Stimulated activated effector memory CD8-positive, alpha-beta T cell treated with anti-CD3 and anti-CD28 coated beads, Interleukin-12 subunit alpha, Interleukin-12 subunit beta, amount 100 ng/mL, for 72 hours (primary cell): ENCODE measurements around the gene UTP25.
"Not testable (repeated sequence)": the region's sequence is repeated elsewhere in the genome, so short reads cannot be mapped to it uniquely, and the experiment has no call there.

ENCODE experiments used
- ATAC-seq: fragments of 150-1000 bp; cut with Tn5 transposase; 2 replicates; pipeline ENCODE4 v1.10.0; 2021
- DNase-seq, 2 donors: peaks; one replicate each; pipeline ENCODE4 v3.0.0; 2021 to 2022; ENCODE audit warnings: low spot score in 2 of 2
- H3K27ac Mint-ChIP-seq: one replicate; pipeline ENCODE4 v1.8.0; 2022; ENCODE audit warnings: mild to moderate bottlenecking, mixed read lengths
- H3K36me3 Mint-ChIP-seq: one replicate; pipeline ENCODE4 v1.8.0; 2022; ENCODE audit warnings: mild to moderate bottlenecking, mixed read lengths
- H3K4me1 Mint-ChIP-seq: one replicate; pipeline ENCODE4 v1.8.0; 2022; ENCODE audit warnings: mixed read lengths
- H3K4me3 Mint-ChIP-seq: one replicate; pipeline ENCODE4 v1.8.0; 2022; ENCODE audit warnings: mild to moderate bottlenecking, mixed read lengths
- H3K9me3 Mint-ChIP-seq: one replicate; pipeline ENCODE4 v1.8.0; 2022; ENCODE audit warnings: mixed read lengths

UTP25 gene, protein sequence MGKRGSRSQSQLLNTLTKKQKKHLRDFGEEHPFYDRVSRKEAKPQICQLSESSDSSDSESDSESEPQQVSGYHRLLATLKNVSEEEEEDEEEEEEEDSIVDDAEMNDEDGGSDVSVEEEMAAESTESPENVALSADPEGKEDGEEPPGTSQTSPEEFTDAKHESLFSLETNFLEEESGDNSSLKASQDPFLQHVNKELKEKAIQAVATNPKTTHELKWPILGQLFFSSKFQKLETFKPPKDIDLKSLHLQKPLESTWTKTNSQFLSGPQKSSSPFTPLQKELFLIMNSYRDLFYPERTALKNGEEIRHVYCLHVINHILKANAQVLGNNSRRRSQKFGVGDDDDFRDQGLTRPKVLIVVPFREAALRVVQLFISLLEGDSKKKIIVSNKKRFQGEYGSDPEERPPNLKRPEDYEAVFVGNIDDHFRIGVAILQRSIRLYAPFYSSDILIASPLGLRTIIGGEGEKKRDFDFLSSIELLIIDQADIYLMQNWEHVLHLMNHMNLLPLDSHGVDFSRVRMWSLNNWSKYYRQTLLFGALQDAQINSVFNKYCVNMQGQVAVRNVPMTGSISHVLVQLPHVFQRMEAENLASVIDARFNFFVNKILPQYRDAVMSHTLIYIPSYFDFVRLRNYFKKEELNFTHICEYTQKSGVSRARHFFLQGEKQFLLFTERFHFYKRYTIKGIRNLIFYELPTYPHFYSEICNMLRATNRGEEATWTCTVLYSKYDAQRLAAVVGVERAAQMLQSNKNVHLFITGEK

DNA sequence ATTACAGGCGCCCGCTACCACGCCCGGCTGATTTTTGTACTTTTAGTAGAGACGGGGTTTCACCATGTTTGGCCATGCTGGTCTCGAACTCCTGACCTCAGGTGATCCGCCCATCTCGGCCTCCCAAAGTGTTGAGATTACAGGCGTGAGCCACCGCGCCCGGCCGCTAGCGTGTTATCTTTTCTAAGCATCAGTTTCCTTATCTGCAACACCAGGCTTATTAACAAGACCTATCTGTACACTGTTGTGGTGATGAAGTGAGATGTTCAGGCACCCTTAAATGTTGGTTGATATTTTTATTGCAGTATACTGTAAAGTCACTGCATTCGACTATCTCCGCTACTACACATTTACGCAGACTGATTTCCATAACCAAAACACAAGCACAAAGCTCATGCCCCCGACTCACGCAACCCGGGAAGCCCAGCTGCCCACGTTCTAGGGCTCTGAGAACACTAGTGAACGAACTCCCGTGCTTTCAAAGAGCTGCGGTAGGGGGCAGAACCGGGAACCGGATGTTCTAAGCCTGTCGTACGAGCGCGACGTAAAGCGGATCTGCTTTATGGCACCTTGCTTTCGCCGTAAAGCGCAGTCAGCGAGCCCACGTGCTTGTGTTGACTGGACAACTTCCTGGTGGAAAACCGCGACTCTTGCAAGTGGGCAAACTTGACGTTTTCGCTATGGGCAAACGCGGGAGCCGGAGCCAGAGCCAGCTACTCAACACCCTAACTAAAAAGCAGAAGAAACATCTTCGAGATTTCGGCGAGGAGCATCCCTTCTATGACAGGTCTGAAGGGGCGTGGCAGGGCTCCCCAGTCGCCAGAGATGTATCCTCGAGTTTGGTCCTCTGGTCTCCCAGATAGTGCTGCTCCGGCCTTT lies at the start of gene UTP25:
Gene UTP25 (plus strand): TSS at position 589 of the 879 bp plus-strand sequence. CDS start 92 bp downstream, at position 681.
- Mint-ChIP-seq H3K9me3 (no peaks in the 10 kb centered on the region), H3K36me3 (peaks cover 56% of the 10 kb centered on the region), H3K4me1 (peaks cover 49% of the 10 kb centered on the region), H3K27ac (peak within 1 kb of the TSS; percentile 87), H3K4me3 (peak within 1 kb of the TSS; percentile 88)
- DNase-seq: peak; percentile 89 to 98
- ATAC-seq: peak; percentile 94

- Mint-ChIP-seq H3K27ac (peak overlapping the region; percentile 69), H3K36me3 (peaks cover 1% of the 10 kb centered on the region), H3K4me1 (peaks cover 14% of the 10 kb centered on the region), H3K4me3 (no peak overlapping the region), H3K9me3 (no peaks in the 10 kb centered on the region)
- DNase-seq (no peak), ATAC-seq (no peak)
Measured at GRCh38 chr1:209778102-209778501, 49.7 kb upstream of the UTP25 start.

GRCh38 chr1:209780268-209780667 lies 47.5 kb upstream of the UTP25 start:
- no peak for ATAC-seq
- DNase-seq: no peak
- peaks cover 33% of the 10 kb centered on the region for H3K4me1 Mint-ChIP-seq
- H3K9me3 Mint-ChIP-seq: no peaks in the 10 kb centered on the region
- H3K4me3 Mint-ChIP-seq: no peak overlapping the region
- H3K36me3 Mint-ChIP-seq: peaks cover 23% of the 10 kb centered on the region
- H3K27ac Mint-ChIP-seq: peak overlapping the region; percentile 7

GRCh38 chr1:209783386-209783785 lies 44.4 kb upstream of the UTP25 start:
- Mint-ChIP-seq H3K4me3 (peak overlapping the region; percentile 87), H3K4me1 (peaks cover 33% of the 10 kb centered on the region), H3K36me3 (peaks cover 24% of the 10 kb centered on the region)

GRCh38 chr1:209784265-209785169 lies 43.3 kb upstream of the UTP25 start, which contains the start of gene C1orf74:
Gene C1orf74 (minus strand): TSS chr1:209784559. CDS start chr1:209783634, 925 bp downstream.
- H3K36me3 Mint-ChIP-seq: peaks cover 24% of the 10 kb centered on the region
- H3K9me3 Mint-ChIP-seq: no peaks in the 10 kb centered on the region
- peak; percentile 99 for ATAC-seq
- H3K4me3 Mint-ChIP-seq: peak within 1 kb of the TSS; percentile 87
- H3K4me1 Mint-ChIP-seq: peaks cover 31% of the 10 kb centered on the region
- DNase-seq: peak; percentile 100
- H3K27ac Mint-ChIP-seq: peak within 1 kb of the TSS; percentile 97

More at GRCh38 chr1:209783386-209783785, 44.4 kb upstream of the UTP25 start:
- H3K27ac Mint-ChIP-seq: peak overlapping the region; percentile 97
- DNase-seq (no peak), ATAC-seq (no peak)
- H3K9me3 Mint-ChIP-seq: no peaks in the 10 kb centered on the region

DNA sequence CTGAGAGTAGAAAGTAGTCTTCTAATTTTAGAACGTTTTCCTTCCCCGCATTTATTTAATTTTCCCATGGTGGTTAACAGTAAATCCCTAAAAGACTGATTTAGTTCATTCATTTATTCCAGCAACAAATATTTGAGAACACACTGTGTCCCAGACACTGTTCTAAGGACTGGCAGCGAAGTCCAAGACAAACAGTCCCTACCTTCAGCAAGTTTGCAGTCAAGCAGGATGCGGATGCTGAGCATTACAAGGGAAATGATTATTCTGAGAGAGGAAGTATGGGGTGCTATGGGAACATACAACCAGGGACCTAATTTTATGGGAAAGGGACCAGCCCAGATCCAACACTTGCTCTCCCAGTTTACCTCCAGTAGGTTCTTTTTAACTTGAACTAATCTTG lies 42.2 kb upstream of the UTP25 start:
- peaks cover 24% of the 10 kb centered on the region for H3K36me3 Mint-ChIP-seq
- H3K9me3 Mint-ChIP-seq: no peaks in the 10 kb centered on the region
- ATAC-seq: no peak
- H3K4me1 Mint-ChIP-seq: peaks cover 28% of the 10 kb centered on the region
- H3K27ac Mint-ChIP-seq: peak overlapping the region; percentile 97
- DNase-seq: no peak
- no peak overlapping the region for H3K4me3 Mint-ChIP-seq

DNA sequence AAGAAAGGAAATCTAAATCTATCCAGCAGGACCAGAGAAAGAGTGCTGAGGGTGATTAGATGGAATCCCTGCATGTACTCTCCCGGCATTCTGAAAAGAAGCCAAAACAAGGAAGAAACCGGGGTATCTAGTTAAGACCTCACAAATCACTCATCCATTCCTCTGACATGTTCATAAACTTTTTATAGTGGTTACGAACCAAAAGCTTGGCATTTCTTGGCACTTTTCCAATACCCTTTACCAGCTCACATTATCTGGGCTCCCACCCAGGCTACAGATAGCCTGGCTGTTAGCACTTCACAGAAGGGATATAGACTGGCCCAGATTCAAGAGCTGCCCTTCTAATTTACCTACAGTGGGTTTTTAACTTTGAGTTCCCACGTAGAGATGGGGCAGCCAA lies 41.6 kb upstream of the UTP25 start:
- no peaks in the 10 kb centered on the region for H3K9me3 Mint-ChIP-seq
- no peak overlapping the region for H3K4me3 Mint-ChIP-seq
- peaks cover 28% of the 10 kb centered on the region for H3K4me1 Mint-ChIP-seq

DNA sequence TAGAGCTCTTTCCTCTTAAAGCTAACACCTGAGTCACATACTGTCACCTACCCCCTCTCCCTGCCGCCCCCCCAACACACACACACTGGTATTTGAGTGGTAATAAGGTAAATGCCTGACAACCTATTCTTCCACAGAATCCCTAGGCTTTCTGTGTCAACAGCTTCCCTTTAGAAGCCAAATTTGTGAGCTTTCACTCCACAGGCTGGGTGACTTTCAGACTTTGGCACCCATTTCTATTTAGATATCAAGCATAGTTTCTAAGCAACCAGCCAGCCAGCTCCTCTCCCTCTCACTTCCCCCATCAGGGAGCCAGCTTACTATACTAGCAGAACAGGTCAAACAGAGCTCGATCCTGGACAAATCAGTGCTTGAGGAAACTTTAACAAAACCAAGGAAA lies 40.2 kb upstream of the UTP25 start:
- peaks cover 23% of the 10 kb centered on the region for H3K4me1 Mint-ChIP-seq
- no peak for DNase-seq
- ATAC-seq: no peak
- no peak overlapping the region for H3K27ac Mint-ChIP-seq
- H3K36me3 Mint-ChIP-seq: peaks cover 24% of the 10 kb centered on the region
- no peaks in the 10 kb centered on the region for H3K9me3 Mint-ChIP-seq
- H3K4me3 Mint-ChIP-seq: no peak overlapping the region

More for the DNA sequence above, 41.6 kb upstream of the UTP25 start:
- no peak overlapping the region for H3K27ac Mint-ChIP-seq
- H3K36me3 Mint-ChIP-seq: peaks cover 24% of the 10 kb centered on the region
- no peak for ATAC-seq
- no peak for DNase-seq

GRCh38 chr1:209789245-209789644 lies 38.5 kb upstream of the UTP25 start:
- DNase-seq (no peak), ATAC-seq (no peak)
- Mint-ChIP-seq H3K9me3 (no peaks in the 10 kb centered on the region), H3K4me3 (no peak overlapping the region), H3K27ac (no peak overlapping the region), H3K4me1 (peaks cover 7% of the 10 kb centered on the region), H3K36me3 (peaks cover 11% of the 10 kb centered on the region)

DNA sequence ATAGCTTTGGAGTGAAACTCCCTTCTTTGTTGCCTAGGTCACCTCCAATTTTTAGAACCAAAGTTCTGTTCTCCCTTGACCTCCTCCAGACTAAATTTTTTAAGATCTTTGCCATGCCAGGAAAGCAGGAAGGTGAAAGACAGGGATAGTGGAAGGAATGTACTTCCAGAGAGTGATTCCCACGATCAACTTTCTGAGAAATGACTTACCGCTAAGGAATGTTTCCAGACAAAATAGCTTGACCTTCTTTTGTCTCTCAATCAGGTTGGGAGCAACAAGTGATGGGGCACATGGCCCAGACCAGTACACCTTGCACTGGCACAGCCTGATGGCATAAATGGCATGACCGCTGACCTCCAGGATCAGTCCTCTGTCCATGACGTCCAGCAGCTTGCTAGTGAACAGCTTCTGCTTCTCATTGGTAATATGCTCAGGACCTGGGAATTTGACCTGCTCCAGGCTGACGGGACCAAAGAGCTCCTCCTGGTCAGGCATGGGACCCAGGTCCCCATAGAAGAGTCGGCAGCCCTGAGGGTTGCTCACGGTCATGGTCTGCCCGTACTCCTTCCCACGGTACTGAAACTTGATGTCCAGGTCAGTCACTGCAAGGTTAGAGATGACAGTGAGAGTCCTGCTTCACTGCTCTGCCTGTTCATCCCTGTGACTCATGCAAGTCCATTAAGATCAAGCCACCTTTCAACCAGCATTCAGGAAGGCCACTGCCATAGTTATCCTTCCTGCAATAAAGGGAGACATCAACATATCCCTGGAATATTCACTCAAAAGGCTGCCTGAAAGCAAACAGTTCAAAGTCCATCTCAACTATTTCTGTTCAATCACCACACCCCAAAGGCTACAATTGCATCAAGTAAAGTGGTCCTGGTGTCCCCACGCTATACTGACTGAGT lies 37.2 kb upstream of the UTP25 start:
- H3K9me3 Mint-ChIP-seq: no peaks in the 10 kb centered on the region
- DNase-seq: no peak
- no peak for ATAC-seq
- H3K4me1 Mint-ChIP-seq: no peaks in the 10 kb centered on the region
- H3K4me3 Mint-ChIP-seq: no peak overlapping the region
- no peak overlapping the region for H3K27ac Mint-ChIP-seq
- no peaks in the 10 kb centered on the region for H3K36me3 Mint-ChIP-seq

- Mint-ChIP-seq H3K27ac (no peak overlapping the region), H3K4me3 (no peak overlapping the region), H3K4me1 (no peaks in the 10 kb centered on the region), H3K36me3 (no peaks in the 10 kb centered on the region), H3K9me3 (no peaks in the 10 kb centered on the region)
- DNase-seq: no peak
- ATAC-seq: no peak
Measured at GRCh38 chr1:209791920-209792319, 35.9 kb upstream of the UTP25 start.

DNA sequence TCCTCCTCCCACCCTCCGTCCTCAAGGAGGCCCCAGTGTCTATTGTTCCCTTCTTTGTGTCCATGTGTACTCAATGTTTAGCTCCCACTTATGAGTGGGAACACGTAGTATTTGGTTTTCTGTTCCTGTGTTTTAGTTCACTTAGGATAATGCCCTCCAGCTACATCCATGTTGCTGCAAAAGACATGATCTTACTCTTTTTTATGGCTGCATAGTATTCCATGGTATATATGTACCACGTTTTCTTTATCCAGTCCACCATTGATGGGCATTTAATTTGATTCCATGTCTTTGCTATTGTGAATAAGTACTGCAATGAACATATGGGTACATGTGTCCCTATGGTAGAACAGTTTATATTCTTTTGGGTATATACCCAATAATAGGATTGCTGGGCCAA lies 34.1 kb upstream of the UTP25 start:
- H3K27ac Mint-ChIP-seq, H3K4me3 Mint-ChIP-seq, H3K4me1 Mint-ChIP-seq, H3K9me3 Mint-ChIP-seq, DNase-seq, H3K36me3 Mint-ChIP-seq, ATAC-seq: not testable (repeated sequence)

GRCh38 chr1:209797978-209798639 lies 29.7 kb upstream of the UTP25 start:
- ATAC-seq: no peak
- H3K4me1 Mint-ChIP-seq: no peaks in the 10 kb centered on the region
- no peak overlapping the region for H3K27ac Mint-ChIP-seq
- DNase-seq: no peak
- no peak overlapping the region for H3K4me3 Mint-ChIP-seq
- no peaks in the 10 kb centered on the region for H3K9me3 Mint-ChIP-seq
- no peaks in the 10 kb centered on the region for H3K36me3 Mint-ChIP-seq
